Thyroid gland (tissue), 4 donors: Measurements from ENCODE around the gene USP33. TPM values are rescaled to one million over a fixed set of nuclear protein-coding genes. Genes with fewer than 3 reads are reported as not detected.

ENCODE experiments used
- DNase-seq, 2 donors: peaks; one replicate each; pipeline ENCODE4 v3.0.0-alpha.2; 2019
- H3K27ac ChIP-seq, 3 donors: fragments of 200-600 bp; sonication (generic); 1 replicate in 2 of 3; 2 replicates in 1 of 3; pipeline ENCODE4 v1.5.1; 2016 to 2019; ENCODE audit warnings: mild to moderate bottlenecking in 1 of 3, moderate library complexity in 1 of 3
- H3K27me3 ChIP-seq: fragments of 200-600 bp; sonication (generic); one replicate; pipeline ENCODE4 v1.5.1; 2019
- H3K36me3 ChIP-seq, 2 donors: fragments of 200-600 bp; sonication (generic); one replicate each; pipeline ENCODE4 v1.5.1; 2016 to 2019
- H3K4me1 ChIP-seq, 2 donors: fragments of 200-600 bp; sonication (generic); one replicate each; pipeline ENCODE4 v1.5.1; 2017 to 2019
- H3K4me3 ChIP-seq, 3 donors: fragments of 200-600 bp; sonication (generic); replicated peaks in 1 of 3; 1 replicate in 2 of 3; 2 replicates in 1 of 3; pipeline ENCODE4 v1.5.1; 2016; ENCODE audit warnings: mild to moderate bottlenecking in 1 of 3
- H3K9me3 ChIP-seq: fragments of 200-600 bp; sonication (generic); one replicate; pipeline ENCODE4 v1.5.1; 2017
- CTCF ChIP-seq, 6 experiments: fragments of 200-600 bp in 3 of 6; fragments of 450-650 bp in 3 of 6; sonication (generic) in 3 of 6; IDR thresholded peaks; one replicate each; pipeline ENCODE4 v1.5.1; 2016 to 2019; ENCODE audit warnings: antibody characterized with exemption in 6 of 6, mild to moderate bottlenecking in 2 of 6, inconsistent platforms in 1 of 6, moderate library complexity in 1 of 6
- POLR2A ChIP-seq, 2 donors: fragments of 450-650 bp; IDR thresholded peaks; one replicate each; pipeline ENCODE4 v1.6.1; 2017; ENCODE audit warnings: antibody characterized with exemption in 2 of 2, mild to moderate bottlenecking in 2 of 2, moderate library complexity in 1 of 2
- WGBS, 2 donors: methylation state at CpG; one replicate each; pipeline ENCODE4 v1.1.5; 2017; 5-methylcytosine and 5-hydroxymethylcytosine counted together
- intact Hi-C: fragments of 100-400 bp; cut with DNase I; formaldehyde crosslinking; loops from one replicate; pipeline ENCODE4 v1.15.1; 2023
- total RNA-seq, 4 donors: library from RNA; depleted of rRNA; stranded (reverse); fragments of >200 nt; gene quantifications; one replicate each; pipeline ENCODE4 v1.2.3, GENCODE V29; 2016

Gene USP33
- total RNA-seq, 4 donors from 2014 or later, result 96.2 to 130 (median 105) TPM

- H3K27ac ChIP-seq, result no peak overlapping the region
- intact Hi-C loops, result no loop called here
- H3K4me1 ChIP-seq, result peaks cover 4 to 6% of the 10 kb centered on the region in 2 donors
- no peaks in the 10 kb centered on the region for H3K9me3 ChIP-seq
- DNase-seq, result no peak
- WGBS, 2 donors, result 91 to 93% methylated on average over 3 of the region's 3 CpGs
- no peak for TF ChIP-seq CTCF (IDR thresholded peaks at IDR 0.05)
- TF ChIP-seq POLR2A (IDR thresholded peaks at IDR 0.05), result no peak
- H3K36me3 ChIP-seq, result no peaks in the 10 kb centered on the region
- no peak overlapping the region for H3K4me3 ChIP-seq
- H3K27me3 ChIP-seq, result no peaks in the 10 kb centered on the region
Observed at GRCh38 chr1:77688939-77689338, 70.7 kb downstream of the USP33 start.

GRCh38 chr1:77687519-77687906, 72.1 kb downstream of the USP33 start:
- H3K27ac ChIP-seq, result no peak overlapping the region
- peak; percentile 45 to 50 for DNase-seq
- H3K36me3 ChIP-seq, result no peaks in the 10 kb centered on the region
- WGBS, 2 donors, result 26 to 36% methylated on average over 5 to 6 of the region's 21 CpGs
- intact Hi-C loops, result no loop called here
- no peaks in the 10 kb centered on the region for H3K9me3 ChIP-seq
- H3K4me1 ChIP-seq, result peaks cover 7 to 8% of the 10 kb centered on the region in 2 donors
- peak overlapping the region in 1 of 3 donors; percentile 11 for H3K4me3 ChIP-seq
- TF ChIP-seq CTCF (IDR thresholded peaks at IDR 0.05) (peak in 4 of 6 experiments; percentile 22 to 53 (median 37)), POLR2A (IDR thresholded peaks at IDR 0.05) (no peak)
- no peaks in the 10 kb centered on the region for H3K27me3 ChIP-seq

- intact Hi-C loops, result no loop called here
- WGBS, 2 donors, result 86 to 89% methylated on average over 22 to 31 of the region's 33 CpGs
- Histone ChIP-seq H3K27ac (no peak overlapping the region), H3K36me3 (no peaks in the 10 kb centered on the region), H3K27me3 (no peaks in the 10 kb centered on the region), H3K4me3 (no peak overlapping the region), H3K9me3 (no peaks in the 10 kb centered on the region), H3K4me1 (peaks cover 7 to 8% of the 10 kb centered on the region in 2 donors)
- TF ChIP-seq POLR2A (IDR thresholded peaks at IDR 0.05), result no peak
- TF ChIP-seq CTCF (IDR thresholded peaks at IDR 0.05), result no peak
- DNase-seq, result peak in 1 of 2 donors; percentile 6
Observed at GRCh38 chr1:77686796-77687518, 72.7 kb downstream of the USP33 start.

- H3K27ac ChIP-seq, result peak overlapping the region; percentile 81 to 99 (median 93)
- intact Hi-C loops, result no loop called here
- no peaks in the 10 kb centered on the region for H3K9me3 ChIP-seq
- peaks cover 7 to 26% of the 10 kb centered on the region in 2 donors for H3K4me1 ChIP-seq
- no peaks in the 10 kb centered on the region for H3K27me3 ChIP-seq
- H3K36me3 ChIP-seq, result no peaks in the 10 kb centered on the region
- H3K4me3 ChIP-seq, result peak overlapping the region in 2 of 3 donors; percentile 45 to 86
- peak; percentile 94 for DNase-seq
- WGBS, 2 donors, result 1 to 2% methylated on average over 36 to 37 of the region's 72 CpGs
- peak; percentile 47 to 98 (median 92) for TF ChIP-seq CTCF (IDR thresholded peaks at IDR 0.05)
- TF ChIP-seq POLR2A (IDR thresholded peaks at IDR 0.05), result peak in 1 of 2 donors; percentile 78
Observed at GRCh38 chr1:77683160-77684148, 76.2 kb downstream of the USP33 start.
